HG03139 (cell line): Measurements from ENCODE around the gene HK1.

ENCODE experiments used
- ATAC-seq: cut with Tn5 transposase; IDR thresholded peaks from one replicate; pipeline ENCODE4 v1.9.1; 2021; ENCODE audit not compliant: unreplicated experiment

The HK1 gene

DNA sequence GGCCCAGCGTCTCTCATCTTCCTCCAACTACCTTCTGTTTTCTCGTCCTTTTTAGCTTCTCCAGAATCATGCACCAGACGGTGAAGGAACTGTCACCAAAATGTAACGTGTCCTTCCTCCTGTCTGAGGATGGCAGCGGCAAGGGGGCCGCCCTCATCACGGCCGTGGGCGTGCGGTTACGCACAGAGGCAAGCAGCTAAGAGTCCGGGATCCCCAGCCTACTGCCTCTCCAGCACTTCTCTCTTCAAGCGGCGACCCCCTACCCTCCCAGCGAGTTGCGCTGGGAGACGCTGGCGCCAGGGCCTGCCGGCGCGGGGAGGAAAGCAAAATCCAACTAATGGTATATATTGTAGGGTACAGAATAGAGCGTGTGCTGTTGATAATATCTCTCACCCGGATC, 122.6 kb downstream of the HK1 start:
- ATAC-seq = no peak

DNA sequence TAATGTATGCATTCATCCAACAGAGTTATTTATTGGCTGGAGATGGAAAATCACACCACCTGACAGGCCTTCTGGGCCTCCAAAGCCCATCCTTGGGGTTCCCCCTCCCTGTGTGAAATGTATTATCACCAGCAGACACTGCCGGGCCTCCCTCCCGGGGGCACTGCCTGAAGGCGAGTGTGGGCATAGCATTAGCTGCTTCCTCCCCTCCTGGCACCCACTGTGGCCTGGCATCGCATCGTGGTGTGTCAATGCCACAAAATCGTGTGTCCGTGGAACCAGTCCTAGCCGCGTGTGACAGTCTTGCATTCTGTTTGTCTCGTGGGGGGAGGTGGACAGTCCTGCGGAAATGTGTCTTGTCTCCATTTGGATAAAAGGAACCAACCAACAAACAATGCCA, 123.1 kb downstream of the HK1 start:
- no peak for ATAC-seq

DNA sequence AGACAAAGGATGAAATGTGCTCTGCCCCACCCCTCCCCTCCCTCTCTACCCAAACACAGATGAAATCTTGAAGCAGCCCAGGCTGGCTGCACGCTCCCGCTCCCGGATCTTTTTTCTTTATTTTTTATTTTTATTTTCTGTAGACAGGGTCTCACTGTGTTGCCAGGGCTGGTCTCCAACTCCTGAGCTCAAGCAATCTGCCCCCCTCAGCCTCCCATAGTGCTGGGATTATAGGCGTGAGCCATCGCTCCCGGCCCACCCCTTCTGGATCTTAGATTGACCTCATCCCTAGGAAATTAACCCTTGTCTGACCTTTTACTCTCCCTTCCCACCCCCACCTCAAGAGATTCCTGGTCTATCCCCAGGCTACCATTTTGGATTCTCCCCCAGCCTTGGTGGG, 124.1 kb downstream of the HK1 start:
- ATAC-seq = no peak

DNA sequence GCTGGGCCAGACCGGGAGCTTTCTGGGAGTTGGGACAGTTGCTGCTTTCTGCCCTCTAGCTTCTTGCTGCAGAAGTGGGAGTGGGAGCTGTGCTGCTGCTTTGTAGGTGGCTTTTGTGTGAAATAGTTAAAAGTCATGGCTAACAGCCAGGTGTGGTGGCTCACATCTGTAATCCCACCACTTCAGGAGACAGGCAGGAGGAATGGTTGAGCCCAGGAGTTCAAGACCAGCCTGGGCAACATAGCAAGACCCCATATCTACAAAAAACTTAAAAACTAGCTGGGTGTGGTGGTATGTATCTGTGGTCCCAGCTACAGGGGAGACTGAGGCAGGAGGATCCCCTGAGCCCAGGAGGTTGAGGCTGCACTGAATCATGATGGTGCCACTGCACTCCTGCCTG, 124.8 kb downstream of the HK1 start:
- ATAC-seq = no peak

DNA sequence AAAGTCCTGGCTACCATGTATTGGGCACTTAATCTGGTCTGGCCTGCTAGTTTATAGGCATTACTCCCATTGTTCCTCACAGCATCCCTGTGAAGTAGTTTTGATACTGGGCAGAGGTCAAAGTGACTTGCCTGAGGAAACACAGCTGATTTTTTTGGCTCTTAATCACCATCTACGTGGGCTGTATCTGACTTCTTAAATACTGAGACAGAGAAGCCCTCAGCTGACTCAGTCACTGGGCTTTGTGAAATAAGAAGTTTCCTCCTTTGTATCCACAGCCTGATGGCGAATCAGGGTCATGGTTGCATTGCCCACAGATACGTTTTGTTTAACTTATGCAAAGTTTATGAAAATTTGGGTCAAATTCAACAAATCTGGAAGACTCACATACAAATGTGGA, 125.2 kb downstream of the HK1 start:
- no peak for ATAC-seq

DNA sequence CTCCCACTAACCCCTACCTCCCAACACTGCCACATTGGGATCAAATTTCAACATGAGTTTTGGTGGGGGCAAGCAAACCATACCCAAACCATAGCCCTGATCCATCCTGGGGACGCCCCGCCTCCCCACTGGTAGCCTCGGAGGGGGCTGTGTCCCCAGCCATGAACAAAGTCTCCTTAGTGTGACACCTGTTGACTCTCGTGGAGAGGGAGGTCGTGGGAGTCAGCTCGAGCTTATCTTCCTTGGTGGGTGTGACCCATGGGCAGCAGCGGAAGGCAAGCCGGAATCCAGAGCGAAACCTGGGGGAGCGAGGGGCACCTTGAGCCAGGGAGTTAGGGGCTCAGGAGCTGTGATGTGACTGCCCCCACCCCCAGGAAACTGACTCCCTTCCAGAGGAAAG, 126.5 kb downstream of the HK1 start:
- no peak for ATAC-seq

DNA sequence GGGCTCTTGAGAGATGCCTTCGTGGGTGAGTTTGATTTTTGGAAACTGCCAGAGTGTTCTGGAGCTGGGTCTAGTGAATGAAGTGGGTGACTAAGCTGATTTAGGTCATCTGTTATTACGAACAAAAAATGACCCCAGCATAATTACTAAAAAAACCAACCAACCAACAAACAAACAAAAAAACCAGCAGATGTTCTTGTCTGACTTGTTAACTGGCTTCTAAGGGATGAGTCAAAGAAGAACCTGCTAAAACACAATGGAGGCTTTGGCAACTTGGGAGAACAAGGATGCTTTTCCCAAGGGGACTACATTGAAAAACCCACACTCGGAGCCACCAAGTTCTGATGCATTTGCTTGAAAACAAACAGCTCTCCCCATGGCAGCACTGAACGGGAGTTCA, 126.9 kb downstream of the HK1 start:
- ATAC-seq = no peak

DNA sequence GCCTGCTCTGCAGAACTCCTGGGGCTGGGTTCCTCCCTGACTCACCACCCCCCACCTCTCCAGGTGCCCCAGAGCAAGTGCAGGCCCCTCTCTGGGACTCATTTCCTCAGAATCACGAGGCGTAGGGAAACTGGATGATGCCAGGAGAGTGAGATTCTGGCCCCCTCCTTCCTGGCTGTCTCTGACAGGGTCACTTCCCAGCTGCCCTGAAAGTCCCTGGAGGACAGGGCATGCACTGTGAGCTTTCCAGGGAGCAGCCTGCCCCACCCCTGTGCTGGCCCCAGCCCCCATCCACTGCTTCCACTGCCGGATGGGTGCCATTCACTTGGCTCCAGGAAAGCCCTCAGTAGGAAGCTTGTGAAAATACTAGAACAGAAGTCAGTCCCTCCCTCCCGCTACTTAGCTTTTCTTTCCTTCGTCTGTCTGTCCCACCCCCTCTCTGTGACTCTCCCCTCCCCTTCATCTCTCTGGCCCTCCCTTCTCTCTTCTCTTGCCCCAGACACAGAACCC, 128.1 kb downstream of the HK1 start:
- no peak for ATAC-seq

DNA sequence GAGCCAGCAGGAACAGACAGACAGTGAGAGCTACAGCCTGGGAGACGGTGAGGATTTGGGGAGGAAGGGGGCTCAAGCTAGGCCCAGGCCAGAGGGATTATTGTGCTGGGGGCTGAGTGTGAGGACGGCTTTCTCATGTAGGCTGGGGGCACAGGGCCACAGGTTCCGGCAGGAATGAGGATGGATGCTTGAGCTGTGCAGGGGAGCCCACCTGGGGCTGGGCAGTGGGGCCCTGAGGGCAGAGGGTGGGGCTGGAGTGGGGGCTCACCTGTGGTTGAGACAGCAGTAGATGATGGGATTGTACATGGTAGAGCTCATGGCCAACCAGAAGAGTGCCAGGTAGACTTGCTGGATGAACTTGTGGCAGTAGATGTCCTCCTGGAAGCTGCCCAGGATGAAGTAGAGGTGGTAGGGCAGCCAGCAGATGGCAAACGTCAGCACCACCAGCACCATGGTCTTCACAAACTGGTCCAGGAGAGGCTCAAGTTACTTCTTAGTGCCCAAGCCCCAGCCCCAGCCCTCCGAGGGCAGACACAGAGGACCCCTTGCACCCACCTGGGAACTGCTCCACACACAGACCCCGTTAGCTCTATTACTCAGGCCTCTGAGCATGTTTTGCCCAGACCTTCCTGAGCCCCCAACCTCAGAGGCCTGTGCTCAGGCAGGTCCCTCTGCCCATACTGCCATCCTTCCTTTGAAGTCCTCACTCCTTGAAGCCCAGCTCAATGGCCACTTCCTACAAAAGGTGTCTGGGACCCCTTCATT, 128.7 kb downstream of the HK1 start:
- no peak for ATAC-seq

DNA sequence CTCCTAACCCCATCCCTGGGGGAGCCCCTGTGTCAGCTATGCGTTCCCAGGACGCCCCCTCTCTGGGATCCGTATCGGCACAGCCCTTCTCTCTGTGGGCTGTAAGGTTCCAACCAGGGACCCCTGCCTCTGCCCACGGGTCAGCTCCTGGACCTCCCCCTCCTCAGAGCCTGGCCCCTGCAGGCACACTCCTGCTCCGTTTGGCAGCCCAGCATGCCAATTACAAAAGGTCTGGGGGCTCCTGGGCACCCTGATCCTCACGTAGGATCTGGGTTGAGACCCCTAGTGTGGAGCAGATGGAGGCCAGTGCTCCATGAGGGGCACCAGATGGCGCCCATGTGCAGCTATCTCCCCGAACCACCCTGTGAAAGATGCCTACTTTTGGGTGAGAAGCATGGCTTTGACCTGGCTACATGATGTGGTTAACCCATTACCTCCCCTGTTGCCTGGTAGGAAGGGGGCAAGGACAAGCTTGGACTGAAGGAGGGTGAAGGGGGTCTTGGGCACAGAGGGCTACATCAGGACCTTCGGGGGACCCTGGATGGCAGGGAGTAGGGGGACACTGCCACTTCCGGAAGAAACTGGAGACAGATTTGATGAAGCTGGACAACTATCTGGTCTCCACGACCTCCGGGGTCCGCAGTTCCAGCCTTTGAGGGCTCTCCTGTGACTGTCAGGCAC, 129.5 kb downstream of the HK1 start:
- ATAC-seq = no peak

DNA sequence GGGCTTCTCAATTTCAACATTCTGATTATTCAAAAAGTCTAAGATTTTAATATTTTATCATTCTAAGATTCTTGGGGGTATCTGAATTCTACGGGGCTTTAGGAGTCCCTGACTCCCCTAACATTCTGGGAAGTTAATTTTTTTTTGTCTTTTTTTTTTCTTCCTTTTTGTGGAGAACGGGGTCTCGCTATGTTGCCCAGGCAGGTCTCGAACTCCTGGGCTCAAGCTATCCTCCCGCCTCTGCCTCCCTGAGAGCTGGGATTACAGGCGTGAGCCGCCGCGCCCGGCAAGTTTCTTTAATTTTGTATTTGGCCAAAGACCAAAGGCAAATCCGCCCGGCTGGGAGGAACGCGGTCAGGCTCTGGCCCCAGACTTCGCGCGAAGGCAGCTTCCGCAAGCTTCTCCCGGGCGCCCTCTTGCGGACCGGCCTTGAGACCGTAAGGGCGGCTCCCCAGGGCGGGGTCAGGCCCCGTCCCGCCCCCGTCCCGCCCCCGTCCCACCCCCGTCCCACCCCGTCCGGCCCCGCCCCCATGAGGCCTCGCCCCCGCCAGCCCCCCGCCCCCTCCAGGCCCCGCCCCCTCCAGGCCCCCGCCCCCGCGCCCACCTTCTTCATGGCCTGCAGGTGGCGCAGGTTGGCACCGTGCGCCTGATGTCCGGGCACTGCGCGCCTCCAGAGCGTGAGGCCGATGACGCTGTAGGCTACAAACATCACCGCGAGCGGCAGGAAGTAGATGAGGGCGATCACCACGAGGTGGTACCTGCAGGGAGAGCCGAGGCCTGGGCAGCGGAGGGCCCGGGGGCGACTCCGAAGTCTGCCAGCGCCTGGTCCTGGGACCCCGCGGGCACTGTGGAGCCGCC, 130.3 kb downstream of the HK1 start:
- peak; percentile 79 for ATAC-seq

DNA sequence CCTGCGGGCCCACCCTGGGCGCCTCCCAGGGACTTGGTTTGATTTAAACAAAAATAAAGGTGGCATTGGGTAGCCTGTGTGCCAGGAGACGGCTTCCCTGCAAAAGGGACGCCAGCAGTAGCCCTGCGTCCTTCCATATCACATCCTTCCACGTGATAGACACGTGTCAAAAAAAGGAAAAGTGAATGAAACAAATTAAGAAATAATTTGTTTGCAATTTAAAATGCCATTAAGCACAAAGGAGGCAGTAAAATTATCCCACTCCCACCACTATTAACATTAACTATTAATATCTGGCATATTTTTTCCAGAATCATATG, 130.8 kb downstream of the HK1 start:
- ATAC-seq = no peak

DNA sequence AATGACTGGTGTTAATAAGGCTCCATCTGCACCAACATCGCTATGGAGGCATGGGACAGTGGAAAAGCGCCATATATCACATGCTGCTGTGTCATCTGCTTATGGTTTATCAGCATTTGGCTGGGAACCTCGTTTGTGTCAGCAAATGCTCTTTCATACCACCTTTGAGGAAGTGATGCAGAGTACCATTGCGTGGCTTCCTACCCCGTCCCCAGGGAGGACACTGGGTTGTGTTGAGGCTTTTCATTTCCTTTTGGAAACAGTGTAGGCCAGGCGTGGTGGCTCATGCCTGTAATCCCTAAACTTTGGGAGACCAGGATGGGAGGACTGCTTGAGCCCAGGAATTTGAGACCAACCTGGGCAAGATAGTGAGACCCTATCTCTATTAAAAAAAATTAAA, 131.7 kb downstream of the HK1 start:
- no peak for ATAC-seq

DNA sequence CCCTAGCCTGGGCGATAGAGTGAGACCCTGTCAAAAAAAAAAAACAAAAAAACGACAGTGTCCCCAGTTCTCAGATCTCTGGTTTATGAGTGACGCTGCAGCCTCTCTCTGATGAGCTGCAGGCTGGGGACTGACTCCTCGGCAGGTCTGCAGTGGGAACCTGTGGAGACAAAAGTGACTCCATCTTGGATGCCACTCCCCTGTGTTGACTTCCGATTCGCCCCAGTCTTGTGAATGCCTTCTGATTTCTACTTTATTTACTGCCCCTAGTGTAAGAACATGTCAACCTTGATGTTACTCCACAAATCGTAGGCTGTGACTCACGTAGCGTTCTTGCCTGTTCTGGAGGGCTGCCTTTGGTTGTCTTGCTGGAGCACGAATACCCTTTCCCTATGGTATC, 132.2 kb downstream of the HK1 start:
- no peak for ATAC-seq

DNA sequence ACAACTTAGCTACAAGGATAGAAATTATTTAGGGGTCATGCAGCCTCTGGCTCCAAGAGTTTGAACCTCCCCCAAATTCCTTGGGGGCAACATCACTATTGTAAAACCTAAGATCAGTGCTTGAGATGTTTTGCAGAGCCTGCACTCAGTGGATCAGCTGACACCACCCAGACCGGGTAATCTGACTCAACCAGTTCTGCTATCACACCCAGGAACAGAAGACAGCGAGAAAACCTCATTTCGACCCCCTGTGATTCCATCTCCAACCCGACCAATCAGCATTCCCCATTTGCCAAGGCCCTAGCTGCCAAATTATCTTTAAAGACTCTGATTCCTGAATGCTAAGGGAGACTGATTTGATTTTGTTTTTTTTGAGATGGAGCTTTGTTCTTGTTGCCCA, 133.2 kb downstream of the HK1 start:
- ATAC-seq = no peak

DNA sequence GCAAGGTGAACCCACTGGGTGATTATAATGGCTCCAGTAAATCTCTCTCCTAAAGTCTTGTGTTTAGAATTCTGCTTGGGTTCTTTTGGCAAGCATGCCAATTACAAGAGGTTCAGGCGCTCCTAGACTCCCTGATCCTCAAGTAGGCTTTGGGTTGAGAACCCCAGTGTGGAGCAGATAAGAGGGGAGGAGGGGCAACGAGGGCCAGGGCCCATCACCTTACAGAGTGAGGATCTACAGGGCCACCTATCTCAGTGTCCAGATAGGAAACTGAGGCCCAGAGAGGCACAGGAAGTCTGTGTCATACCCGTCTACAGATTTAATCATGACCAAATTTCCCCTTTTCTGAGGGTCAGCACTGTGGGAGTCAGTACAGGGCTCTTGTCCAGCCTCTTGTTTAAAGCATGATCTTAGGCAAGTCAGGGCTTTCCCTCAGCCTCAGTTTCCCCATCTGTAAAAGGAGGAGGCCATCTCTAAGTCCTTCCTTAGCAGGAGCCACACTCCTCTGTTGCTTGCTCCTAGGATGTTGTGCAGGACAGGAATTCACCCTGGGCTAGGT, 134.0 kb downstream of the HK1 start:
- no peak for ATAC-seq

DNA sequence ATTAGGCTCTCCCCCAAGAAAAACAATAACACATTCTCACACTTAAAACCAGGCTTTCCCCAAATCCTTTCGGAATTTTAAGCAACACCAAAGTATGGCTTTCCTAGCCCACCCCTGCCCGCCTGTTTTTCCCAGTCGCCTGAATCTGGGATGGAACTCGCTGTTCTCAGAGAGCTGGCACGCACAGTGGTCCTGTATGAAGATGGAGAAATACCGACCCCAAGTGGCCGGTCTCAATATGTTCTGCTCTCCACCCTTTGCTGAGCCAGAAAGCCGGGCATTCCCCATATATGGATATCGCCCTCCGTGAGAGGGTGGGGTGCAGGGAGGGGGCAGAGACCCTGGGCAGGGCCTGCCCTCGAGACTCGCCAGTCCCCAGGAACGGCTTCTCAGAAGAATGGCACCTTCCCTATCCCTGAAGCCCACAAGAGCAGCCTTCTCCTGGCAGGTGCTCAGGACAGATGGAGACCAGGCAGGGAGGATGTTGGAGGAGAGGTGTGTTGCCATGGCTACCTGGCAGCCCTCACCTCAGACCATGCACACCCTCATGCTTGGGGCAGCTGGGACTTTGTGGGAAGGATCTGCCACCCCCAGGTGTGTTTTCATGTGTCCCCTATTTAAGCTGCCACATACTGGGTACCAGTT, 135.0 kb downstream of the HK1 start:
- no peak for ATAC-seq

DNA sequence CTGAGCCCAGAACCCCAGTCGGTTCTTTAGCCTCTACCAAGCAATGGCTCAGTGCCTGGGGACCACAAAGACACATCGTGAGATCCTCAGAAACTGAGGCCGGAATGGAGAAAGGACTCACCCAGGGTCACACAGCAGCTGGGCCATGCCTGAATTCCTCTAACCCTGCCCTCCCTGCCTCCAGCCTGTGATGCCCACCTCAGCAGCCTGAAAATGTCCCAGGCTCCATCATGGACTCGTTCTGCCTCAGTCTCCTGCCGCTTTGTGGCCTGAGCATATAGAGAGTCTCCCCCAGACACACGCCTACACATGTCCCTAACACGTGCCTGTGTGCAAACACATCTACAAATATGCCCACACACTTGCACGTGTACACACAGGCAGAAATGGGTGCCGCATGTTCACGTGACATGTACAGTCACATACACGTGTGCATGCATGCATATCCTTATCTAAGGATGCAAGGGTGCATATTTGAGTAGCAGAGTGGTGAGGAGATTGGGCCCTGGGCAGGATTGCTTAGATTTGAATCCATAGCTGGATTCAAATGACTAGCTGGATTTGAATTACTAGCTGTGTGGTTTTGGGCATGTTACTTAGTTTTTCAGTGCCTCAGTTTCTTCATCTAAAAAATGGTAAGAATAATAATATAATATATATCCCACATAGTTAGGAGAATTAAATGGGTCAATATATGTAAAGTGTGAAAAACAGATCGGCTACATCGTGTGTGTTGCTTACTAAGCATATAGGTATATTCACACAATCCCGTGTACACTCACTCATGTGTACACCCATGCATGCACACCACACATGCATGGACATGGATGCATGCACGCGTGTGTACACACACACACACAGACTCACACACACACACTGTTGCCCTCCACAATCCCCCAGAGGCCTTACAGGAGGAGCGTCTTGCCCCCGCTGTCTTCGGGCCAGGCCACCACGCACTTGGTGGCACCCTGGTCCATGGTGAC, 136.0 kb downstream of the HK1 start:
- no peak for ATAC-seq

DNA sequence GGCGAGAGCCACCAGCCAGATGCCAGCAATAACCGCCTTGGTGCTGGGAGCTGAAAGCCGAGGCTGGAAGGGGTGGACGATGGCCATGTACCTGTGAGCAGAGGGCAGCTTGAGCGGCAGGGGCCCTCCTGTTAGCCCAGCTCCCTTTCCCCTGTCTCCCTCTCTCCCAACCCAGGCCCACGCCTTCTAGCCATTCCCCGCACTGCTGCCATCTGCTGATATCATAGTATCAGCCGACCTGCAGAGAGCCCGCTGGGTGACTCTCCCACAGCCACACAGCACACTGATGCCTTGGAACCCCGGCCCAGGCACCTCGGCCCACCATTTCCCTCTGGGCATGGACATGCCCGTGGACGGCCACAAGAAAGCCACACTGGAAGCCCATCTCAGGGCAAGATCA, 136.8 kb downstream of the HK1 start:
- ATAC-seq = no peak

DNA sequence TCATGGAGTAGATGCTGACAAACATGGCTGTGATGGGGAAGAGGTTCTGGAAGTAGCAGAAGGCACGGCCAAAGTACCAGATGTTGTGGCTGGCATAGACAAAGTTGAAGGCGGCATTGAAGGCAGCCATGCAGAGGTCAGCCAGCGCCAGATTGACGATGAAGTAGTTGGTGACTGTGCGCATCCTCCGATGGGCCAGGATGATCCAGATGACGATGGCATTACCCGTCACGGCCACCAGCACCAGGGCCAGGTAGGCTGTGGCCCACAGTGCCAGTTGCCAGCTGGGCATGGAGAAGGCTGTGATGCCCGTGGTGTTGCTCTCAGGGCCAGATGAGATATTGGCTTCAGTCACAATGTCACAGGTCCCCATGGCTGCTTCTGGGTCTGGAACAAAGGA, 137.7 kb downstream of the HK1 start:
- ATAC-seq = no peak
